Adipocyte (in vitro differentiated cells): Measurements from ENCODE around the gene PEBP1.

Experiments
- DNase-seq: peaks from one replicate; pipeline ENCODE4 v3.0.0-alpha.2; 2015; ENCODE audit warnings: low read depth
- H3K27me3 ChIP-seq: replicated peaks from 2 replicates; pipeline ENCODE4 v1.7.0; 2013; ENCODE audit warnings: mild to moderate bottlenecking, low read length, moderate library complexity; ENCODE audit not compliant: control insufficient read depth, insufficient read depth
- H3K36me3 ChIP-seq: 2 replicates; pipeline ENCODE4 v1.7.0; 2013; ENCODE audit warnings: low read length, mild to moderate bottlenecking, moderate library complexity; ENCODE audit not compliant: control insufficient read depth, insufficient read depth, severe bottlenecking
- H3K4me1 ChIP-seq: 2 replicates; pipeline ENCODE4 v1.7.0; 2013; ENCODE audit warnings: mild to moderate bottlenecking, low read length, moderate library complexity; ENCODE audit not compliant: control insufficient read depth, insufficient read depth
- H3K4me3 ChIP-seq: 2 replicates; pipeline ENCODE4 v1.7.0; 2013; ENCODE audit warnings: mild to moderate bottlenecking, low read length, moderate library complexity
- H3K9ac ChIP-seq: 2 replicates; pipeline ENCODE4 v1.7.0; 2013; ENCODE audit warnings: mild to moderate bottlenecking, low read length, moderate library complexity
- H3K9me3 ChIP-seq: 2 replicates; pipeline ENCODE4 v1.7.0; 2013; ENCODE audit warnings: mild to moderate bottlenecking, low read length, moderate library complexity; ENCODE audit not compliant: control insufficient read depth

Gene PEBP1

DNA sequence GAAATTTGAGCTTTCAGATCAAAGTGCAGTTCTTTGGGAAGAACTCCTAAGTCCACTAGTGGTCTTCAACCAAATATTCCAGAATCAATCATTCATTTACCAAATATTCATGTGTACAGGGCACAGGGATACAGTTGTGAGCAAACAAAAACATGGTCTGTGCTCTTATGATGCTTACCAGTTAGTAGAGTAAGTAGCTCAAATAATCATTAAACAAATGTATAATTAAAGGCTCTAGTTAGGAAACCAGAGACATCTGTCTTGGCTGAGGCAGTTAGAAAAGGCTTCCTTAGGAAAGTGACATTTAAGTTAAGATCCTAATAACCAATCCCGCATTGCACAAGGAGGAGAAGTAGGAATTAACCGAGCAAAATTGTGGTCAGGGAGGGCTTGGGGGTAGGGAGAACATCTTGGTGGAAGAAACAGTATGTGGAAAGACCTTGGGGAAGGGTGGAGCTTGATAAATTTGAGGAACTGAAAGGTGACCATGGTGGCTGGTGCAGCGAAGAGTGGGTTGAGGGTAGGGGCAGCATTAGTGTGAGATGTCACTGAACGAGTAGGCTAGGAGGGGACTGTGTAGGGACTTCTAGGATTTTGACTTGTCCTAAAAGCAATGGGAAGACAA is 40.0 kb downstream of the PEBP1 start:
- Histone ChIP-seq H3K4me3 (no peak overlapping the region), H3K9ac (no peak overlapping the region), H3K9me3 (no peaks in the 10 kb centered on the region), H3K4me1 (no peaks in the 10 kb centered on the region), H3K27me3 (no peaks in the 10 kb centered on the region), H3K36me3 (peaks cover 75% of the 10 kb centered on the region)
- no peak for DNase-seq

DNA sequence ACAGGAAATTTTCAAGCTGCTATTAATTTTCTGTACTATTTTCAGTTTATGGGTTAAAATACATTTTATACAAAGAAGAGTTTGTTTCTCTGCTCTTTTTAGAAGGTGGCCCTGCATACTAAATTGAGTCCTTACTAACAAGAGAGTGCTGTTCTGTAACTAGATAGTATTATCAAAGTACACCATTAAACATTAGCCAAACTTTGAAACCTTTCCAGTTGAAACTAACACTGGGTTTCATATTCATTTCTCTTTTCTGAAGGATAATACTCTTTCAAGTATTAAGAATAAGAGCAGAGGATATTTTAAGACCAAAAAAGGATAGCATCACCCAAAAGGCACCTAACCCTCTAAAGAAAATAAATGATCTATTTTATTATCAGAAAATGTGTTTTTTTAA is 47.2 kb downstream of the PEBP1 start:
- H3K9ac ChIP-seq = peak overlapping the region; percentile 41
- no peak overlapping the region for H3K4me3 ChIP-seq
- H3K36me3 ChIP-seq = peaks cover 18% of the 10 kb centered on the region
- H3K9me3 ChIP-seq = no peaks in the 10 kb centered on the region
- DNase-seq = no peak
- peaks cover 39% of the 10 kb centered on the region for H3K4me1 ChIP-seq
- no peaks in the 10 kb centered on the region for H3K27me3 ChIP-seq

DNA sequence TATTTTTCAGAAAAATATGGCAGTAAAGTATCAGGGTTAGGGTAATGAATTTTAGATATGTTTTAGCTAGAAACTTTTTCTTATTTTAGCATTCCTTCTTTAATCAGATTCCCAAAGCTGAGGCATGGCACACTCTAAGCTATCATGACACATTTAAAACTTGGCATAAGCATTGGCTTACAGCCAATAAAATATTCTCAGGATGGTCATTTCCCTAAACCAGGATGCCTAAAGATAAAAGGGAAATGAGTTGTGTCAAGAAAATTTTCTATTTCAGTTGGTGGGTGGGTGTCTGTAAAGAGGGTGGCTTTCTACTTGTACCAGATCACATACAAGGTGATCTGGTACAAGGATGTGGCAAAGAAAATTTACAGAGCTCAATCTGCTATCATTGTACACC is 47.8 kb downstream of the PEBP1 start:
- no peaks in the 10 kb centered on the region for H3K9me3 ChIP-seq
- H3K4me3 ChIP-seq = no peak overlapping the region
- H3K9ac ChIP-seq = no peak overlapping the region
- no peaks in the 10 kb centered on the region for H3K27me3 ChIP-seq
- peaks cover 17% of the 10 kb centered on the region for H3K36me3 ChIP-seq
- DNase-seq = no peak
- peaks cover 44% of the 10 kb centered on the region for H3K4me1 ChIP-seq

GRCh38 chr12:118185602-118186397 is 49.9 kb downstream of the PEBP1 start:
- DNase-seq = no peak
- Histone ChIP-seq H3K4me3 (peak overlapping the region; percentile 21), H3K9ac (peak overlapping the region; percentile 46)

GRCh38 chr12:118187751-118188435 is 52.0 kb downstream of the PEBP1 start:
- no peak for DNase-seq
- Histone ChIP-seq H3K27me3 (no peaks in the 10 kb centered on the region), H3K9ac (peak overlapping the region; percentile 90), H3K4me1 (peaks cover 63% of the 10 kb centered on the region), H3K4me3 (peak overlapping the region; percentile 81), H3K36me3 (no peaks in the 10 kb centered on the region), H3K9me3 (no peaks in the 10 kb centered on the region)

More at GRCh38 chr12:118185602-118186397, 49.9 kb downstream of the PEBP1 start:
- Histone ChIP-seq H3K4me1 (peaks cover 65% of the 10 kb centered on the region), H3K27me3 (no peaks in the 10 kb centered on the region), H3K36me3 (peaks cover 4% of the 10 kb centered on the region), H3K9me3 (no peaks in the 10 kb centered on the region)

DNA sequence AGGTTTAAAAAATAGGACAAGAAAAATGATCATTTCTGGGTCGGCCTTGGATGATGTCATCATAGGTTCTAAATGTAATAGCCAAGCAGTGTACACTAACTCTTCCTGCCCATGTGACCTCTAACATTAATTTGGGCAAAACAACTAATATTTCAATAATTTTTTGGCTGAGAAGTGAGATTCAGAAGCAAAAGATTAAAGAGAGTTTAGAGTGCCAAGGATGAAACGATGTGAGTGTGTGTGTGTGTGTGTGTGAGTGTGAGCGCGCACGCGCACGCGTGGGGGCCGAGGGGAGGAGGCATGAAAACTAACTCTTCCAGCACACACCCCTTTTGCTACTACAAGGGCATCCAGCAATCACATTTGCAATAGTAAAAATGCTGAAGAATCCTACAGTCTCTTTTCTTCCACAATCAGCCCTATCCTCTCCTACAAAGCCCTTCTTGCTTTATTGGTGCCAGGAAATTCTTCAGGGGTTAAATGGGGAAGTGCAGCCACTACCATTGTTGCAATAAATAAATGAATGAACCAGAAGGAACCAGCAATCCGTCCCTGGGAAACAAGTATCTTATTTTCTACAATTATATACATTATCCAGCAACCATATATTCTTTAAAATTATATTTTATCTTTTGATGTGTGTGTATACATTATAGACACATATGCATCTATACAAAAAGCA is 52.9 kb downstream of the PEBP1 start:
- peak overlapping the region; percentile 81 for H3K4me3 ChIP-seq
- H3K36me3 ChIP-seq = peaks cover 4% of the 10 kb centered on the region
- DNase-seq = peak; percentile 23
- H3K4me1 ChIP-seq = peaks cover 54% of the 10 kb centered on the region
- no peaks in the 10 kb centered on the region for H3K27me3 ChIP-seq
- peak overlapping the region; percentile 90 for H3K9ac ChIP-seq
- H3K9me3 ChIP-seq = no peaks in the 10 kb centered on the region

- H3K27me3 ChIP-seq = no peaks in the 10 kb centered on the region
- H3K4me3 ChIP-seq = peak overlapping the region; percentile 81
- peaks cover 5% of the 10 kb centered on the region for H3K36me3 ChIP-seq
- DNase-seq = peak; percentile 80
- H3K9ac ChIP-seq = peak overlapping the region; percentile 90
- peaks cover 53% of the 10 kb centered on the region for H3K4me1 ChIP-seq
- H3K9me3 ChIP-seq = no peaks in the 10 kb centered on the region
Observed at GRCh38 chr12:118189741-118190191, 53.8 kb downstream of the PEBP1 start.

GRCh38 chr12:118190266-118190665 is 54.3 kb downstream of the PEBP1 start:
- peak overlapping the region; percentile 81 for H3K4me3 ChIP-seq
- peaks cover 53% of the 10 kb centered on the region for H3K4me1 ChIP-seq
- peaks cover 7% of the 10 kb centered on the region for H3K36me3 ChIP-seq
- no peaks in the 10 kb centered on the region for H3K9me3 ChIP-seq
- H3K9ac ChIP-seq = peak overlapping the region; percentile 90
- H3K27me3 ChIP-seq = no peaks in the 10 kb centered on the region
- peak; percentile 55 for DNase-seq

DNA sequence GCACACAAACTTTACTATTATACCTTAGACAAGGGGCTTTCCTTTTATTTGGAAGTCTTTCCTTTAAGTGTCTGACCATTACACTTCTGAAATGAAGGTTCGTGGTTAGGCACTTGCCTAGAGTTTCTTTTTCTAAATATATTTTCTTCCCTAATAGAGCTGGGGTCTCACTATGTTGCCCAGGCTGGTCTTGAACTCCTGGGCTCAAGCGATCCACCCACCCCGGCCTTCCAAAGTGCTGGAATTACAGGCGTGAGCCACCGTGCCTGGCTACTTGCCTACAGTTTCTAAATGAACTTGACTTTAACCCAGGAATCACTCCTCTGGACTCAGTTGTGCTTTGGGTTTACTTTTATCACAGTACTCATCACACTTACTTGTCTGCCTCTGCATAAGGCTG is 57.6 kb downstream of the PEBP1 start:
- DNase-seq = no peak
- peaks cover 26% of the 10 kb centered on the region for H3K4me1 ChIP-seq
- H3K27me3 ChIP-seq = no peaks in the 10 kb centered on the region
- H3K4me3 ChIP-seq = no peak overlapping the region
- H3K36me3 ChIP-seq = peaks cover 27% of the 10 kb centered on the region
- H3K9ac ChIP-seq = no peak overlapping the region
- no peaks in the 10 kb centered on the region for H3K9me3 ChIP-seq

DNA sequence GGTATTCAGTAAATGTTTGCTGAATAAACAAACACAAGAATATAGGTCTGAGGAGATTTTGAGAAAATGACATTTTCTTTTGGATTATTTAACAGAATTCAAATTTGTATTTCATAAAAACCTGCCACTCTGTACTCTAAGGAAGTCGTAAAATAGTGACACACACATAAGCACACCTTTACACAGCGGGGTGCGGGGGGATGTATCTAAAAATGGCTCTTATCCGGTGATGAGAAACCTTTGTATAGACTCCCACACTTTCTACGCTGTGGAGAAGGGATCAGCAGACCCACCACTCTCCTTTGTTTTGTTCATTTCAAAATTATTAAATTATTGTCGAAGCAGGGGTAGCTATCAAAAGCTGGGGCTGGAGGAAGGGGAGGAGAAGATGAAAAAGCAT is 58.0 kb downstream of the PEBP1 start:
- Histone ChIP-seq H3K9me3 (no peaks in the 10 kb centered on the region), H3K9ac (no peak overlapping the region), H3K27me3 (no peaks in the 10 kb centered on the region), H3K4me3 (no peak overlapping the region), H3K4me1 (peaks cover 21% of the 10 kb centered on the region), H3K36me3 (peaks cover 32% of the 10 kb centered on the region)
- no peak for DNase-seq
